Adipose tissue (tissue), 3 donors: Measurements from ENCODE around the gene HPS3. TPM values are rescaled to one million over a fixed set of nuclear protein-coding genes. Genes with fewer than 3 reads are reported as not detected.

Experiments
- H3K27ac ChIP-seq: one replicate; pipeline ENCODE4 v1.5.1; 2013; ENCODE audit warnings: low read depth, low read length
- WGBS, 3 donors: extraction: QIAGEN DNeasy Blood & Tissue Kit; methylation state at CpG; one replicate each; pipeline ENCODE4 v1.1.7; 2013; 5-methylcytosine and 5-hydroxymethylcytosine counted together
- polyA plus RNA-seq, 3 donors: library from polyadenylated mRNA; stranded (reverse); fragments of 200-250 nt; gene quantifications; one replicate each; pipeline ENCODE4 v1.2.3, GENCODE V29; 2013
- donor health status: healthy with polysubstance abuse.
- donor health status: Bipolar disorder and iron deficiency.
- donor health status: healthy.

HPS3 gene
- polyA plus RNA-seq, 3 donors = 6.3 to 9.1 (median 6.4) TPM

- H3K27ac ChIP-seq = no peak overlapping the region
- WGBS, 3 donors = 90 to 98% (median 96%) methylated on average over 1 of the region's 1 CpG
Observed at GRCh38 chr3:149119466-149119865, 10.0 kb upstream of the HPS3 start.

GRCh38 chr3:149120051-149120972, 9.1 kb upstream of the HPS3 start:
- WGBS, 3 donors = 14 to 18% (median 17%) methylated on average over 7 of the region's 7 CpGs
- H3K27ac ChIP-seq = no peak overlapping the region

- 66 to 84% (median 80%) methylated on average over 4 of the region's 4 CpGs for WGBS, 3 donors
Observed at GRCh38 chr3:149122721-149123578, 6.5 kb upstream of the HPS3 start.

GRCh38 chr3:149128821-149129220, 617 bp upstream of the HPS3 start:
- WGBS, 3 donors = 2 to 3% (median 2%) methylated on average over 4 of the region's 4 CpGs
- no peak overlapping the region for H3K27ac ChIP-seq

More at GRCh38 chr3:149122721-149123578, 6.5 kb upstream of the HPS3 start:
- no peak overlapping the region for H3K27ac ChIP-seq

DNA sequence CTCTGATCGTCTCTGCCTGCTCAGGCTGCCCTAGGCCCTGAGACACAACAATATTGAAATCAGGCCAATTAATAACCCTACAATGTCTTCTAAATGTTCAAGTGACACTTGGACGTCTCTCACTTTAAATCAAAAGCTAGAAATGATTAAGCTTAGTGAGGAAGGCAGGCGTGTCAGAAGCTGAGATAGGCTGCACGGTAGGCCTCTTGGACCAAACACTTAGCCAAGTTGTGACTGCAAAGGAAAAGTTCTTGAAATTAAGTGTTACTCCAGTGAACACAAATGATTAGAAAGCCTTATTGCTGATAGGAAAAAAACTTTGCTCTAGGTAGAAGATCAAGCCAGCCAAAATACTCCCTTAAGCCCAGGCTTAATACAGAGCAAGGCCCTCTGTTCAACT, 2.2 kb downstream of the HPS3 start:
- H3K27ac ChIP-seq = no peak overlapping the region
- 30 to 60% (median 58%) methylated on average over 4 of the region's 4 CpGs for WGBS, 3 donors

DNA sequence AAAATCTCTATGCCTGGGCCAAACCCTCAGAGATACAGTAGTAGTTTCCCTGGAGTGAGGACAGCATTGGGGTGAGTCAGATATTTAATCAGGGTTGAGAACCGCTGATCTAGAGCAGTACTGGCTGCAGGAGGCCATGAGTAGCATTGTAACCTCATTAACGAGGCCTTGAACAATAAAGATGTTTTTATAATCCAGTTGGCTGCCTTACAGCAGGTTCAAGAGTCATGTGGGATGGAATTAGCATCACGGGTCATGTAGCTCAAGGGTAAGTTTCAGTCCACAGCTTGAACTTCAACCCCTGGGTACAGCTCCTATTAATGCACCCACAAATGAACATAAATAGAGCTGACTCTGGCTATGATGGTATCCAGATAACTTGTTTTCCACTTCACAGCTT, 5.1 kb downstream of the HPS3 start:
- WGBS, 3 donors = 48 to 69% (median 64%) methylated on average over 3 of the region's 3 CpGs
- H3K27ac ChIP-seq = no peak overlapping the region

GRCh38 chr3:149142682-149143081, 13.2 kb downstream of the HPS3 start:
- H3K27ac ChIP-seq = no peak overlapping the region
- WGBS, 3 donors = 66 to 80% (median 77%) methylated on average over 4 of the region's 4 CpGs

DNA sequence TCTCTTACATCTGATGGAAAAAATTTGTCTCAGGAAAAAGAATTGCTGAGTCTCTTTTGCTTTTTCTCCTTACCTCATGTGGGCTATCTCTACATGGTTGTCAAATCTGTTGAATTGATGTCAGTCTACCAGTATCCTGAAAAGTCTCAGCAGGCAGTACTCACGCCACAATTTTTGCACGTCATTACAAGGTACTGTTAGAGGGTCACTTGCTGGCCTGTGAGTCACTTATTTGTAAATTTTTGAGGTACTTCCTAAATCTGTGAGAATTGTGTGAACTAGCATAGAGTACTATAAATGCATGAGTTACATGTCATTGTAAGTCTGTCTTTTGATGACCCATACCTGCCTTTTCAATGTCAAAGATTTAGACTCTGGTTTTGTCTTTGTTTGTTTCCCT, 15.9 kb downstream of the HPS3 start:
- 76 to 87% (median 77%) methylated on average over 2 of the region's 2 CpGs for WGBS, 3 donors
- no peak overlapping the region for H3K27ac ChIP-seq

DNA sequence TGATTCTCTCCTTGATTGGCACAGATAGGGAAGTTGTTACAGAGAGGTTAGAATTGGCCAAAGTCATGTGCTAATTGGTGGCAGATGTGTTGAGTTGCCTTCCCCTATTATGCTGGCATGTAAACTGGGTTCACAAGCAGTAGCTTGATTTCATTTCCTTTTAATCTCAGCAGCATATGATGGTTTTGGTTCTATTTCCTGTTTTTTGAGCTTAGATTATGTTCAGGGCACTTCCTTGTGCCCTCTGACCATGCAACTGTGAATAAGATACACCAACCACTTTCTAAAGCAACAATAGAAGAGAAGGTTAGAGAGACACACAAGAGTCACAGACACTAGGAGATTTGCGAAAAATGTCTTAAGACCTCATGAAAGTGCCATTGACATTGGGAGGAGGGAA, 16.5 kb downstream of the HPS3 start:
- no peak overlapping the region for H3K27ac ChIP-seq
- 74 to 94% (median 75%) methylated on average over 1 of the region's 1 CpG for WGBS, 3 donors

GRCh38 chr3:149150436-149150835, 21.0 kb downstream of the HPS3 start:
- 98% methylated on average over 6 of the region's 6 CpGs for WGBS, 3 donors
- no peak overlapping the region for H3K27ac ChIP-seq

DNA sequence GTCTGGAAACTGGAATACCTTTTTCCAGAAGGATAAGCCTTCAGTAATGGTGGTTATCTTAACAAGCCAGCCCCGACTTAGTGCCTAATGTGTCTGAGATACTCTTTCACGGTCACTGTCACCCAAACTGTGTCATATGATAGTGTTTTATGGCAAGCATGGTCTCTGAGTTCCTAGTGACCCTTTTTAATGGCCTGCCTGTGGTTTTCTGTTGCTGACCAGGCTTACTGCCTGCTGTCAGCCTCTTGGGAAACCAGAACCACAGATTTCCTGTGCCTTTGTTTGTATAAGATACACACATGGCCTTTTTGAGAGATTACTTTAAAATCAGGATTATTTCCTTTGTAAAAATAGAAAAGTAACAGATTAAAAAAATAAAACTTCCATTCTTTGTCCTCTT, 22.4 kb downstream of the HPS3 start:
- no peak overlapping the region for H3K27ac ChIP-seq
- WGBS, 3 donors = 36 to 64% (median 43%) methylated on average over 2 of the region's 2 CpGs

GRCh38 chr3:149152420-149152819, 23.0 kb downstream of the HPS3 start:
- 47 to 70% (median 52%) methylated on average over 2 of the region's 2 CpGs for WGBS, 3 donors
- no peak overlapping the region for H3K27ac ChIP-seq

- H3K27ac ChIP-seq = no peak overlapping the region
Observed at GRCh38 chr3:149153402-149153801, 24.0 kb downstream of the HPS3 start.

DNA sequence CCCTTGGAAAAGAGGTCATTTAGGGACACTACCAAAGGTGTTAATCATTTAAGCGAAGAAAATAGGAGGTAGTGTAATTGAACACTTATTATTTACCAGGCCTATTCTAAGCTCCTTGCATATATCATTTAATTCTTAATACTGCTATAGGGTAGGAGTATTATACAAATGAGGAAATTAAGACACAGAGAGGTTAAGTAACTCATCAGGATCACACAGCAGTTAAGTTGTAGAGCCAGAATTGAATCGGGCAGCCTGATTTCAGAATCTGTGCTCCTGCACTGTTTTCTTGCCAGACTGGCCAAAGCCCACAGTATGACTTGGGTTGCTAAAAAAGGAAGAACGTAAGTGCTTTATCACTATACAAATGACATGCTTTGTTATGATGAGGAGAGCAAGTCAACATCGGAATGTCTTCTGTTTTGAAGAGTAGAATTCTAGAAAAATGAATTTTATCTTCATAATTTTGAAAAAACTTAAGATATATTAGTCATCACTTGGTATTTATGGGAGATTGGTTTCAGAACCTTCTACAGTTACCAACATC, 31.4 kb downstream of the HPS3 start:
- no peak overlapping the region for H3K27ac ChIP-seq
- WGBS, 3 donors = 93 to 98% (median 94%) methylated on average over 4 of the region's 4 CpGs

DNA sequence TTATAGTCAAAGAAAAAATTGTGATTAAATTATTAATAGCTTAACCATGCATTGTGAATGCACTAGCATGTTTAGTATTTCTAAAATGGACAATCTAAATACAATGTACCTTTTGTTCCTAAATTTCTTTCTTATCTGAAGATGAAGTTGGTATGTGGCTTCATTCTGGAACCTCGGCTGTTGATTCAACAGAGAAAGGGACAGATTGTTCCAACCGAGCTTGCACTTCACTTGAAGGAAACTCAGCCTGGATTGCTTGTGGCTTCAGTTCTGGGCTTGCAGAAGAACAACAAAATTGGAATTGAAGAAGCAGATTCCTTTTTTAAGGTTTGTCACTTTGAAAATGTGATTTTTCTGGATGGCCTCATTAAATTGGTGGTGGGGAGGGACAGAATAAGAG, 32.6 kb downstream of the HPS3 start:
- no peak overlapping the region for H3K27ac ChIP-seq
- WGBS, 3 donors = 73 to 91% (median 88%) methylated on average over 2 of the region's 2 CpGs

- H3K27ac ChIP-seq = no peak overlapping the region
- 42 to 84% (median 52%) methylated on average over 1 of the region's 1 CpG for WGBS, 3 donors
Observed at GRCh38 chr3:149163066-149163465, 33.6 kb downstream of the HPS3 start.

GRCh38 chr3:149167898-149168297, 38.5 kb downstream of the HPS3 start:
- 89 to 95% (median 90%) methylated on average over 2 of the region's 2 CpGs for WGBS, 3 donors
- H3K27ac ChIP-seq = no peak overlapping the region

DNA sequence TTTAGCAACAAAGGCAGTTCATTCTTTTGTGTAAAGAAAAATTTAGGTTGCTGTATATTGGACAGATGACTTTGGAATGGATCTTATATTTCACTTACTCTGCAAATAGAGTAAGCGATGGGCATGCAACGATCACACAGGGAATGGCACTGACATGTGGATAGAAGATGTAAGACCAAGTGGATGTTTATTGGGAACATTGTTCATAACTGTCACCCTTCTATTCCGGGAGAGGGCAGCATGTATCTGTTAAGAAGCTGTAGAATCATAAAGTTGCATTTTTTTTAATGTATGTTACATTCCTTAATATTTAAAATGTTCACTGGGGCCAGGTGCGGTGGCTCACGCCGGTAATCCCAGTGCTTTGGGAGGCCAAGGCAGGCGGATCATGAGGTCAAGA, 41.2 kb downstream of the HPS3 start:
- H3K27ac ChIP-seq = no peak overlapping the region
- 96% methylated on average over 7 of the region's 7 CpGs for WGBS, 3 donors

DNA sequence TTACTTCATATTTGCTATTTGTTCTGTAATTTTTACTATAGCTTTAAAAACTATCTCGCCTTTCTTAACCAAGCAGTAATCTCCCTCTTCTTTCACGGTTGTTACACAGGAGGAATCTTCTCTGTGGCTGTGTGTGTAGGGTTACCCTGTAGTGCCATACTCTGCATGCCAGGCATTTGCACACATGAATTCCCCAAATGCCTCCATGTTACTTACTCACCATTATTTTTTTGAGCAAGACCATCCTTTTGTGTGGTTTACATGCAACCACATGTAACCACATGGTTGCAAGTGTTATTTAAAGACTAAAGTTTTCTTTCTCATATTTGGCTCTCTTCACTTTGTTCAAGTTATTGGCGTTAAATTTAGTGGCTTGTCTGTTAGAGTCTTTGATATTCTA, 45.5 kb downstream of the HPS3 start:
- H3K27ac ChIP-seq = no peak overlapping the region
- 89% methylated on average over 3 of the region's 3 CpGs for WGBS, 3 donors
